HG02610 (cell line): ENCODE measurements around the gene CGB5.
"Not testable (repeated sequence)": the region's sequence is repeated elsewhere in the genome, so short reads cannot be mapped to it uniquely, and the experiment has no call there.

ENCODE experiments used
- ATAC-seq: cut with Tn5 transposase; IDR thresholded peaks from one replicate; pipeline ENCODE4 v1.9.1; 2021; ENCODE audit warnings: mild to moderate bottlenecking, moderate library complexity; ENCODE audit not compliant: unreplicated experiment

The CGB5 gene

GRCh38 chr19:49043548-49043947 lies at the start of gene CGB5:
Gene CGB5 (plus strand): TSS chr19:49043848. CDS start chr19:49044210, 362 bp downstream.
- not testable (repeated sequence) for ATAC-seq

- ATAC-seq = no peak
Measured at GRCh38 chr19:48994035-48994386, 49.6 kb upstream of the CGB5 start.

GRCh38 chr19:48997972-48998371 lies 45.7 kb upstream of the CGB5 start:
- no peak for ATAC-seq

GRCh38 chr19:48999481-49000325 lies 43.9 kb upstream of the CGB5 start:
- ATAC-seq = no peak

- ATAC-seq = no peak
Measured at GRCh38 chr19:49004133-49004532, 39.5 kb upstream of the CGB5 start.

GRCh38 chr19:49004964-49005614 lies 38.6 kb upstream of the CGB5 start:
- ATAC-seq = no peak

- no peak for ATAC-seq
Measured at GRCh38 chr19:49006905-49007304, 36.7 kb upstream of the CGB5 start.

GRCh38 chr19:49009828-49010227 lies 33.8 kb upstream of the CGB5 start:
- ATAC-seq = no peak

- ATAC-seq = no peak
Measured at GRCh38 chr19:49010453-49010852, 33.2 kb upstream of the CGB5 start.

GRCh38 chr19:49011194-49011593 lies 32.5 kb upstream of the CGB5 start:
- no peak for ATAC-seq

GRCh38 chr19:49014123-49014869 lies 29.4 kb upstream of the CGB5 start:
- no peak for ATAC-seq

- no peak for ATAC-seq
Measured at GRCh38 chr19:49014870-49015255, 28.8 kb upstream of the CGB5 start.

- no peak for ATAC-seq
Measured at GRCh38 chr19:49016067-49016839, 27.4 kb upstream of the CGB5 start.

GRCh38 chr19:49017041-49017665 lies 26.5 kb upstream of the CGB5 start, which contains the start of gene LHB:
Gene LHB (minus strand): TSS chr19:49017091. CDS start chr19:49017081, 10 bp downstream.
- ATAC-seq = no peak

- no peak for ATAC-seq
Measured at GRCh38 chr19:49017666-49018351, 25.8 kb upstream of the CGB5 start.

- ATAC-seq = not testable (repeated sequence)
Measured at GRCh38 chr19:49018388-49019241, 25.0 kb upstream of the CGB5 start.

GRCh38 chr19:49019242-49019932 lies 24.3 kb upstream of the CGB5 start:
- no peak for ATAC-seq

- ATAC-seq = no peak
Measured at GRCh38 chr19:49020342-49020741, 23.3 kb upstream of the CGB5 start.
